Lower lobe of right lung (tissue), 2 donors: ENCODE measurements around the gene KRTAP10-12. TPM values are rescaled to one million over a fixed set of nuclear protein-coding genes. Genes with fewer than 3 reads are reported as not detected.

ENCODE experiments used
- ATAC-seq, 2 donors: fragments of 200-7000 bp; cut with Tn5 transposase; one replicate each; pipeline ENCODE4 v1.9.1; 2020 to 2022; ENCODE audit warnings: mild to moderate bottlenecking in 2 of 2, moderate library complexity in 2 of 2
- DNase-seq: peaks from one replicate; pipeline ENCODE4 v3.0.0-alpha.2; 2020
- H3K27ac ChIP-seq: fragments of 200-600 bp; one replicate; pipeline ENCODE4 v1.8.0; 2022
- H3K27me3 ChIP-seq: fragments of 200-600 bp; one replicate; pipeline ENCODE4 v1.8.0; 2022; ENCODE audit warnings: low read depth
- H3K36me3 ChIP-seq: fragments of 200-600 bp; one replicate; pipeline ENCODE4 v1.8.0; 2022; ENCODE audit warnings: mild to moderate bottlenecking
- H3K4me1 ChIP-seq: fragments of 200-600 bp; one replicate; pipeline ENCODE4 v1.8.0; 2022
- H3K4me3 ChIP-seq: fragments of 200-600 bp; one replicate; pipeline ENCODE4 v1.8.0; 2022; ENCODE audit warnings: mild to moderate bottlenecking
- H3K9me3 ChIP-seq: fragments of 200-600 bp; one replicate; pipeline ENCODE4 v1.8.0; 2022
- intact Hi-C: fragments of 100-400 bp; cut with DNase I; formaldehyde crosslinking; loops from one replicate; pipeline ENCODE4 v1.11.0; 2022
- total RNA-seq: library from RNA; stranded (reverse); fragmentation: NEBNext Ultra II Directional; extraction: Animal tissue kit (Norgen Biotek cat#: 25700); gene quantifications from one replicate; pipeline ENCODE4 v1.2.1, GENCODE V29; 2021
- TF ChIP-seq, protein P1 (sequence below): fragments of 200-600 bp; IDR thresholded peaks from one replicate; pipeline ENCODE4 v1.8.0; 2022; ENCODE audit warnings: antibody characterized with exemption, mild to moderate bottlenecking
- donor health status: DM: no; HTN: yes; CAD: no; lungs with severe emphysema.

Gene KRTAP10-12
- total RNA-seq, 1 donor from 2014 or later = not detected

DNA sequence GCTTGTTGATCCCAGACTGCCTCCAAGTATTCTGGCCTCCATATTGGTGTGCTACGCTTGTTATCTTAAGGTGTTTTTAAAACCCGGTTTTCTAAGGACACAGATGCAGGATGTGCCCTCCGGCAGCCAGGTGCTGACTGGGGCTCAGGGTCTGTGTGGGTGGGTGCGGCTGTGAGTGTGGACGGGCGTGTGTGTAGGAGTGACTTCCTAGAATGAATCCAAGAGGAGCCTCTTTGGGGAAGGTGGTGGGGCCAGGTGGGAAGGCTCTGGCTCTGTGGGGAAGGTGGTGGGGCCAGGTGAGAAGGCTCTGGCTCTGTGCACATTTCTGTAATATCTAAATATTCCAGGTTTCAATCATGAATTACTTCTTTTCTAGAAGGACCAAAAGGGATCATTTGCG is 27.2 kb downstream of the KRTAP10-12 start:
- H3K27ac ChIP-seq = no peak overlapping the region
- ATAC-seq (peak in 1 of 2 donors; percentile 31), DNase-seq (no peak)
- H3K4me1 ChIP-seq = no peaks in the 10 kb centered on the region
- H3K4me3 ChIP-seq = no peak overlapping the region
- H3K36me3 ChIP-seq = no peaks in the 10 kb centered on the region
- intact Hi-C loops = no loop called here
- H3K27me3 ChIP-seq = peaks cover 59% of the 10 kb centered on the region
- no peaks in the 10 kb centered on the region for H3K9me3 ChIP-seq
- TF ChIP-seq, protein P1, sequence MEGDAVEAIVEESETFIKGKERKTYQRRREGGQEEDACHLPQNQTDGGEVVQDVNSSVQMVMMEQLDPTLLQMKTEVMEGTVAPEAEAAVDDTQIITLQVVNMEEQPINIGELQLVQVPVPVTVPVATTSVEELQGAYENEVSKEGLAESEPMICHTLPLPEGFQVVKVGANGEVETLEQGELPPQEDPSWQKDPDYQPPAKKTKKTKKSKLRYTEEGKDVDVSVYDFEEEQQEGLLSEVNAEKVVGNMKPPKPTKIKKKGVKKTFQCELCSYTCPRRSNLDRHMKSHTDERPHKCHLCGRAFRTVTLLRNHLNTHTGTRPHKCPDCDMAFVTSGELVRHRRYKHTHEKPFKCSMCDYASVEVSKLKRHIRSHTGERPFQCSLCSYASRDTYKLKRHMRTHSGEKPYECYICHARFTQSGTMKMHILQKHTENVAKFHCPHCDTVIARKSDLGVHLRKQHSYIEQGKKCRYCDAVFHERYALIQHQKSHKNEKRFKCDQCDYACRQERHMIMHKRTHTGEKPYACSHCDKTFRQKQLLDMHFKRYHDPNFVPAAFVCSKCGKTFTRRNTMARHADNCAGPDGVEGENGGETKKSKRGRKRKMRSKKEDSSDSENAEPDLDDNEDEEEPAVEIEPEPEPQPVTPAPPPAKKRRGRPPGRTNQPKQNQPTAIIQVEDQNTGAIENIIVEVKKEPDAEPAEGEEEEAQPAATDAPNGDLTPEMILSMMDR = no peak

DNA sequence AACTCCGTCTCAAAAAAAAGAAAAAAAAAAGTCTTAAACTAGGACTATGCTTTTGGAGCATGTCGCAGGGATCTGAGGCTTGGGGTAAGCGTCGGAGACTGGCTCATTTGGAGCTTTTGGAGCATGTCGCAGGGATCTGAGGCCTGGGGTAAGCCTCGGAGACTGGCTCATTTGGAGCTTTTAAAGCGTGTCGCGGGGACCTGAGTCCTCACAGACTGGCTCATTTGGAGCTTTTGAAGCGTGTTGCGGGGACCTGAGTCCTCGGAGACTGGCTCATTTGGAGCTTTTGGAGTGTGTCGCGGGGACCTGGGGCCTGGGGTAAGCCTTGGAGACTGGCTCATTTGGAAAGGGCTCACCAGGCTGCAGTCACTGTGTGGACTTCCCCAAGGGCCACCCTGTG is 28.0 kb downstream of the KRTAP10-12 start:
- TF ChIP-seq, protein P1 = no peak
- H3K9me3 ChIP-seq = no peaks in the 10 kb centered on the region
- no peaks in the 10 kb centered on the region for H3K4me1 ChIP-seq
- intact Hi-C loops = no loop called here
- H3K4me3 ChIP-seq = no peak overlapping the region
- no peak overlapping the region for H3K27ac ChIP-seq
- ATAC-seq = no peak
- peaks cover 56% of the 10 kb centered on the region for H3K27me3 ChIP-seq
- H3K36me3 ChIP-seq = no peaks in the 10 kb centered on the region
- no peak for DNase-seq

DNA sequence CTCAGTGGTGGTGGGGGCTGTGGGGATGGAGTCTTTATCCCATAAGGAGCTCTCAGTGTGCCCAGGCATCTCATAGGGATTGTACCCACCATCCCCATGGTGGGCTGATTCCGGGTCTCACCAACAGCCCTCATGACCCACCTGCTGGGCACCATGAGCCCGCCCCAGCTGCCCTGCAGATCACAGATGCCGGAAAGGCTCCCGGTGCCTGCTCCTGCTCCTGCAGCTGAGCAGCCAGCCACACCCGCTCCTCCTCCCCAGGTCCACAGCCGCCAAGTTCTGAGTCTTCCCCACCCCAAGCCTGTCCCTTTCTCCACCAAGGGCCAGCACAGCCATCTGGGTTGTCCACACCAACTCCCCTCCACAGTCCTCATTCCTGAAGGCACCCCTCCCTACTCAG is 29.9 kb downstream of the KRTAP10-12 start:
- peaks cover 56% of the 10 kb centered on the region for H3K27me3 ChIP-seq
- DNase-seq (no peak), ATAC-seq (no peak)
- intact Hi-C loops = no loop called here
- TF ChIP-seq, protein P1 = no peak
- H3K36me3 ChIP-seq = no peaks in the 10 kb centered on the region
- H3K4me3 ChIP-seq = no peak overlapping the region
- no peaks in the 10 kb centered on the region for H3K9me3 ChIP-seq
- no peaks in the 10 kb centered on the region for H3K4me1 ChIP-seq
- no peak overlapping the region for H3K27ac ChIP-seq

DNA sequence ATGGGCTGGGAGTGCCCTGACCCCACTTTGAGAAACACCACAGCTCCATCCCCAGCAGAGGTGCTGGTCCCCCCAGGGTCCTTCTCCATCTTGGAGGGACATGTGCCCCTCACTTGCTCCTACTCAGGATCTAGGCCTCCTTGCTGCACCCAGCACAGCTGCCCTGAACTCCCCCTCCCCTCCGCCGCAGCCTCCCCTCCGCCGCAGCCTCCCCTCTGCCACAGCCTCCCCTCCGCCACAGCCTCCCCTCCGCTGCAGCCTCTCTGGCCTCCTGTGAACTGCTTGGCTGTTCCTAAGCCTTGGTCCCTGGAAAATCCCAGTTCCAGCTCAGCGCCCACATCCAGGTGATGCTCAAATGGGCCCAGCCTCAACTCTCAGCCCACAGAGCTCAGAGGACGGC is 30.3 kb downstream of the KRTAP10-12 start:
- H3K9me3 ChIP-seq = no peaks in the 10 kb centered on the region
- H3K4me1 ChIP-seq = no peaks in the 10 kb centered on the region
- no peaks in the 10 kb centered on the region for H3K36me3 ChIP-seq
- intact Hi-C loops = no loop called here
- no peak overlapping the region for H3K4me3 ChIP-seq
- TF ChIP-seq, protein P1 = no peak
- no peak for DNase-seq
- ATAC-seq = no peak
- no peak overlapping the region for H3K27ac ChIP-seq
- peaks cover 57% of the 10 kb centered on the region for H3K27me3 ChIP-seq

DNA sequence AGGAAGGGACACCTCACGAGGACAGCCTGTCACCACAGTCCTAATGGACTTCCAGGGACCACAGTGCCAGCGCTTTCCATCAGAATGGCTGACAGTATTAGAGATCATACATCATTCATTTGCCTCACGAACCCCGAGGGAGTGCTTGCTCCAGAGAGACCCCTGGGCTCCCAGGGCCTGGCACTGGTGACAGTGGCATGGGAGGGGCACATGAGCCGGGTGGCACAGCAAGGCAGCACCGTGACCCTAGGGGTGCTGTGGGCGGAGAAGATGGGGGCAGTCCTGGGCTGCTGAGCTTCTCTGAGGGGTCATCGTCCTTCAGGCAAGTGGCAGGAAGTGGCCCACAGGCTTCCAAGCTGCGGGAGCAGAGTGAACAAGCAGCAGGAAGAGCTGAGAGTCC is 30.8 kb downstream of the KRTAP10-12 start:
- Histone ChIP-seq H3K4me1 (no peaks in the 10 kb centered on the region), H3K4me3 (no peak overlapping the region), H3K9me3 (no peaks in the 10 kb centered on the region), H3K27me3 (peaks cover 55% of the 10 kb centered on the region), H3K27ac (no peak overlapping the region), H3K36me3 (no peaks in the 10 kb centered on the region)
- no peak for DNase-seq
- intact Hi-C loops = no loop called here
- no peak for ATAC-seq
- TF ChIP-seq, protein P1 = no peak

DNA sequence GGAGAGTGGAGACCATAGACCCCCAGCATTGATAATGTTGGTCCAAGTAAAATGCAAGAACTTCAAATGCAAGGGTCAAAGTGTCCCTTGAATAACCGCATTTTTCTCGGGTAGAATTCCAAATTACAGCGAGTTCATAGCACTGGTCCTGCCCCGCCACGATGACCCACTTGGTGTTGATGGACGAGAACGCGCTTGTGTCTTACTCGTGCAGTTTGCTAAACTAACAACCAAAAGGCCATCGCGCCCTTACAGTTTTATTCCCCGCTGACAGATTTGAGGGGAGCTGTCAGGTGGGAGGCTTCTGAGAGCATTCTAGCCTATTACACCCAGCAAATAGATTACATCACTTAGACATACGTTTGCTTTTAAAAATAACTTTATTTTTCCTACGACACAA is 31.7 kb downstream of the KRTAP10-12 start:
- DNase-seq (no peak), ATAC-seq (no peak)
- TF ChIP-seq, protein P1 = no peak
- H3K4me3 ChIP-seq = no peak overlapping the region
- H3K27ac ChIP-seq = no peak overlapping the region
- no peaks in the 10 kb centered on the region for H3K4me1 ChIP-seq
- peaks cover 45% of the 10 kb centered on the region for H3K27me3 ChIP-seq
- H3K9me3 ChIP-seq = no peaks in the 10 kb centered on the region
- H3K36me3 ChIP-seq = no peaks in the 10 kb centered on the region
- intact Hi-C loops = no loop called here
